NCI-H2227 (cell line): ENCODE results near the gene OLA1.

Experiments used
- DNase-seq: peaks from one replicate; lab custom pipeline; 2025; ENCODE audit not compliant: unreplicated experiment; lab: John Stamatoyannopoulos, UW

OLA1 gene

DNA sequence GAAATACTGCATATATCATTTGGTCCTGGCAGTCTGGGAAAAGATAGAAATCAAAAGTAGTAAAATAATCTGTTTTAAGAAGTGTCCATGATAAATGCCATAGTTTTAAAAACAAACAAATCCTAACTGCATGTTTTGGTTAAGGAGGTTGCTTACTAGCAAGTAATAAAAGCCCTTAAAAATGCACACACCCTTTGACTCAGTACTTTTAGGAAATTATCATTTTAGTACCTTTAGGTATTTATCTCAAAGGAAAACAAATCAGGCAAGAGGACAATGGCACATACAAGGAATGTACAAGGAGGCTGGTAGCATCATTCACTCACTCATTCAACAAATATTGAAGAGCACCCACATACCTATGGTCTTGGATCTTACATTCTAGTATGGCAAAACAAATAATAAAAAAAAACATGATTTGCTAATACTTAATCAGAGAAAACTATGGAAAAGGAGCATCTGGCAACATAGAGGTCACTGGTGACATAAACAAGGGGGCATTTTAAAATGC lies 67.6 kb downstream of the OLA1 start:
- no peak for DNase-seq

- peak; percentile 78 for DNase-seq
These were observed 68.1 kb downstream of the OLA1 start for GRCh38 chr2:174180165-174180724.

DNA sequence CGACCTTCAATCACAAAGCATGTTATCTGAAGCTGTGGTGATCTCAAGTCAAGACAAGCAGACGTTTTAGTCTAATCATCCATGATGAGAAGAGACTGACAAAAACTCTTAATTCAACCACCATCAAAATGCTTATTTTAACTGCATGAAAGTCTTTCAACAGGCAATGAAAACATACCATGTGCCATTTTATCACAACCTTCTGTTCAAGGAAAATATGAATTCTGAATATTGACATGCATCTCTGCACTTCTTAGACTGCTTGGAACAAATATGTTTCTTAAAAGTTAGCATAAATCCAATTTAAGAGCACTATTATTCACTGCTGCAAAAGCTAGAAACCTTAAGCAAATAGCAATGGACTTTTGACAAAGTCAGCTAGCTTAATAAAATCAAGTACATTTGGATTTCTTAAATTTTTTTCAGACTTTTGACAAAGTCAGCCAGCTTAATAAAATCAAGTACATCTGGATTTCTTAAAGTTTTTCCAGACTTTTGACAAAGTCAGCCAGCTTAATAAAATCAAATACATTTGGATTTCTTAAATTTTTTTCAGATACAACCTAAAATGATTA lies 70.9 kb downstream of the OLA1 start:
- DNase-seq: no peak

- DNase-seq: peak; percentile 77
These were observed 71.4 kb downstream of the OLA1 start for GRCh38 chr2:174176898-174177297.

- DNase-seq: no peak
These were observed 73.6 kb downstream of the OLA1 start for GRCh38 chr2:174174741-174175140.

- no peak for DNase-seq
These were observed 75.5 kb downstream of the OLA1 start for GRCh38 chr2:174172802-174173355.

DNA sequence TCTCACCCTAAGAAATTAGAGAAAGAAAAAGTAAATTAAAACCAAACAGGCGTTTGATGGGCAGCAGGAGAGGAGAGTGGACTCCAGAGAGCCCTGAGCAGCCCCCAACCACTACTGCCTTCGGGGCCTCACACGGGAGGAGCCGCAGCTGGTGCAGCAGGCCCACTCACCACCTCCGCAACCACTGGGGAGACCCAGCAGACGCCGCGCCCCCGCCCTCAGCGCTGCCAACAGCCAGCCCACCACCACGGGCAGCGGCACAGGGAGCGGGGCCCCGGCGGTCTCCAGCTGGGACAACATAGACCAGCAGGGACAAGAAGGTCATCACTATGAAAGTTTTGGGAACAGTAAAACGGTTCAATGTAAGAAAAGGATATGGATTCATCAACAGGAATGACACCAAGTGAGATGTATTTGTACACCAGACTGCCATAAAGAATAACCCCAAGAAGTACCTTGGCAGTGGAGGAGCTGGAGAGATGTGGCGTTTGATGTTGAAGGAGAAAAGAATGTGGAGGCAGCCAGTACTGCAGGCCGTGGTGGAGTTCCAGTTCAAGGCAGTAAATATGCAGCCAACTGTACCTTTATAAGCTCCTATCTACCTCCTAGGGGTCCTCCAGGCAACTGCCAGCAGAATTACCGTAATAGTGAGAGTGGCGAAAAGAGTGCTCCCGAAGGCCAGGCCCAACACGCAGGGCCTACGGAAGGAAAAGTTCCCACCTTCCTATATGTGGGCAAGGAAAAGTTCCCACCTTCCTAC lies 76.5 kb downstream of the OLA1 start:
- DNase-seq: no peak

DNA sequence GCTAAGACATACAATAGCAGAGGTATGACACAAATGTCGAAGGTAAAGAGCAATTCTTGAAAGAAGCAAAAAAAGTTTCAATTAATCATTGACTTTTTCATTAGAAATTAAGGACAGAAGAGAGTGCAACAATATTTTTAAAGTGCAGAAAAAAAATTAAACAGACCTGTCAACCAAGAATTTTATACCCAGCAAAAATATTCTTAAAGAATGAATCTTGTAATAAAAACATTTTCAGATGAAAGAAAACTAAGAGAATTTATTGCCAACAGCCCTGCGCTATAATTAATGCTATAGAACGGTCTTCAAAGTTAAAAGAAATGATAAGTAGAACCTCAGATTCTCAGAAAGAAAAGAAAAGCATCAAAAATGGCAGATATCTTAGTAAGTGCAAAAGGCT lies 79.0 kb downstream of the OLA1 start:
- no peak for DNase-seq

DNA sequence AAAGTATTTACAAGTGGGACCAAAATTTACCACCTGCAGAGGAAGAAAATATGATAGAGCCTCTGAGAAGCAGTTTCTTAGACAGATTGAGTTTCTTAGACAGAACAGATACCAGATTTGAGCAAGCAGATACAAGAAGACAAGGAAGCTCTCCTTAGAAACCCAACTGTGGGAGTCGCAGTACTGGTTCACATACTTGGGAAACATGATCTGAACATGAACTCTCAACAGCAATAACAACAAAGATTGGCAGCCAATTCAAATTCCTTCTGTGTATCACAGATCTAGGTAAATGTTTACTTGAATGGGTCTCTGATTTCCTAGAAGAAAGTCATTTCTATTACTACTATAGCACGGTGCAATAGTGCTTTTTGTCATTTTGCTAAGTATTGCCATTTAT lies 82.1 kb downstream of the OLA1 start:
- no peak for DNase-seq

DNA sequence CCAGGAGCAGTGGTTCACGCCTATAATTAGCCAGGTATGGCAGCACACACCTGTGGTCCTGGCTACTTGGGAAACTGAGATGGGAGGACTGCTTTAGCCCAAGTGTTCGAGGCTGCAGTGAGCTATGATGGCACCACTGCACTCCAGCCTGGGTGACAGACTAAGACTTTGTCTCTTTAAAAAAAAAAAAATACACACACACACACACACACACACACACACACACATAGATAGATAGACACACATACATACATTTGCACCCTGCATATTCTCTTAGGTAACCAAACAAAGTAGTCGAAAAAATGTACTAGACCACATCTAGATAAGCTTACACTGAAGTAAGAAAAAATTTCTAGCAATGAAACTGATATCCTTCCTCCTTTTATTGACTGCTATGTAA lies 86.8 kb downstream of the OLA1 start:
- no peak for DNase-seq

GRCh38 chr2:174158003-174158402 lies 90.3 kb downstream of the OLA1 start:
- DNase-seq: peak; percentile 74

DNA sequence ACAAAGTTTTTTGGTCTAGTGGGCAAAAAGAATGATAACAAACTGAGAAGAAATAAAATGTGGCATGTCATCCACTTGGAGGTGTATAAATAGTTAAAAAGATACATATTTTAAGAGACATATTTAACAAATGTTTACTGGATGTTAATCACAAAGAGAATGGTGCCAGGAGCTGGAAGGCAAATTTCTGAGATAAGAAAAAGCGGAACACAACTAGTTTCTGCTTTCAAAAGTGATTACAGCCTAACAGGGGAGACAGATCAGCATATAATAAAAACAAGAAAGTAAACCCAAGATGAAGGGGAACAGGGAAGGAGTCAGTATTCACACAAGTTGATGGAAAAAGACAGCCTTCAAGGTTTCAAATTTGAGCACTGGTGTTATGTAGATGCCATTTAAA lies 91.3 kb downstream of the OLA1 start:
- DNase-seq: no peak

DNA sequence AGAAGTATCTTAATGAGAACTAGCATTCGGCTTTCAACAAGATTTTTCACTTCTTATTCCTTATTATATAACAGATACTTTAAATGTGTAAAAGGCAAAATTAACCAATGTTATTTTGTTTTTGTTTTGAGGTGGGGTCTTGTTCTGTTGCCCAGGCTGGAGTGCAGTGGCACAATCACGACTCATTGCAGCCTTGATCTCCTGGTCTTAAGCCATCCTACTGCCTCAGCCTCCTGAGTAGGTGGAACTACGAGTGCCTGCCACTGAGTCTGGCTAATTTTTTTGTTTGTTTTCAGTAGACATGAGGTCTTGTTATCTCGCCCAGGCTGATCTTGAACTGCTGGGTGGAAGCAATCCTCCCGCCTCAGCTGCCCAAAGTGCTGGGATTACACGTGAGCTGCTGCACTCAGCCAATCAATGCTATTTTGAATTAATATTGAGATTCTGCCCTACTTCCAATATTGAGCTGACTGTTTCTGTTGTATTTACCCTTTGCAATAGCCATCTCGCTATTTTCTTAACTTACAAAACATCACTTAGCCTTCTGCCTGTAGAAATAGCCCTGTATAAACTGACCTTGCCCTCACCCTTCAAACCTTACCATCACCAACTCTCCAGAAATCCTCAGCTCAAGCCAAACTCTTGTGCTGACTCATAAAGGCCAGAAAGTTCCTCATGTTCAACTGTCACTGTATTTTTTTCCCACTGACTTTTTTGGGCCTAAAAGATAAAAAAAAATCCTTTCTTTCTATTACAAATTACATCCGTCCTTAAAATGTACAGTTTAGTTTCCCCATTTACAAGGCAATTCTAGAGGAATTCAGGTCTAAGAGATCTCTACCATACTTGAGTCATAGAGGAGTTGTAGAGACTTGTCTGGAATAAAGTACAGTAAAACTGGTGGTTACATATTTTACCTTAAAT lies 94.3 kb downstream of the OLA1 start:
- DNase-seq: no peak

DNA sequence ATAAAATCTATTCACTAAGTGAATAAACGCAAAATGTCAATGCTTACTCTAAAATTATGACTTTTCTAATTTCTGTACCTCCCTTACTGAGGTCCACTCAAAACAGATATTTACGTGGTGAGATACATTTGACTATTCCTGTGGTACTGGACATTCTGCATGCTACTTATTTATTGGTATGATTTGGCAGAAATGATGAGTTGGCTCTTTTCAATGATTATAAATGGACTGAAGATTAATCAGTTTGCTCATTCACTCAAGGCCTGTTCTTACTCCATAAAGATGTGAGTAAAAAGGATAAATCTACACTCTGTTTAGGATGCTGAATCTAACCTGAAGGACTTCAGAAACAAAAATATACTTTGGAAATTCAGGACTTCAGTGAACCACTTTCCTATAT lies 98.8 kb downstream of the OLA1 start:
- no peak for DNase-seq

GRCh38 chr2:174148833-174149232 lies 99.5 kb downstream of the OLA1 start:
- DNase-seq: no peak

DNA sequence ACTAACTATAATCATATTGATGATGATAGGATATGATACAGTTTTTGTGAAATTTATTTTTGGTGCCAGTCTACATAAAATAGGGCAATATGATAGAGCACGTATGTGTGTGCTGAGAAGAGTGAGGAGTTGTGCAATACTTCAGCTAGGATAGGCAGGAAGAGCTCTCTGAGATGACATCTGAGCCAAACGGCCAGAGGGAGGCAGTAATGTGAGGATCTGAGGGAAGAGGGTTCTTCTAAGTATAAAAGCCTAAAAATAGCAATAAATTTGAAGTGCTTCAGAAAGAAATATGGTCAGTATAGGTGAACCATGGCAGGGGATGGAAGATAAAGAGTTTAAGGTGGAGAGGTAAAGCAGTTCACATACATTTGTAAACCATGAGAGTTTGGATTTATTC lies 102.5 kb downstream of the OLA1 start:
- DNase-seq: peak; percentile 18

GRCh38 chr2:174142290-174142689 lies 106.0 kb downstream of the OLA1 start:
- peak; percentile 65 for DNase-seq

DNA sequence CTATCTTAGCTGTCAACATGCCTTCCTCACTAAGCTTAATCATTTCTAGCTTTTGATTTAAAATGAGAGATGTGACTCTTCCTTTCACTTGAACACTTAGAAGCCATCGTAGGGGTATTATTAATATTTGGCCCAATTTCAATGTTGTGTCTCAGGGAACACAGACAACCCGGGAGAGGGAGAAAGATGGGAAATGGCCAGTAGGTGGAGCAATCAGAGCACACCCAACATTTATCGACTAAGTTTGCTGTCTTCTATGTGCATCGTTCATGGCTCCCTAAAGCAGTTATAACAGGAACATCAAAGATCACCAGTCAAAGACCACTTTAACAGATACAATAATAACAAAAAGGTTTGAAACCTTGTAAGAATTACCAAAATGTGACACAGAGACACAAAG lies 110.2 kb downstream of the OLA1 start:
- DNase-seq: no peak

- DNase-seq: no peak
These were observed 112.4 kb downstream of the OLA1 start for GRCh38 chr2:174135981-174136380.

DNA sequence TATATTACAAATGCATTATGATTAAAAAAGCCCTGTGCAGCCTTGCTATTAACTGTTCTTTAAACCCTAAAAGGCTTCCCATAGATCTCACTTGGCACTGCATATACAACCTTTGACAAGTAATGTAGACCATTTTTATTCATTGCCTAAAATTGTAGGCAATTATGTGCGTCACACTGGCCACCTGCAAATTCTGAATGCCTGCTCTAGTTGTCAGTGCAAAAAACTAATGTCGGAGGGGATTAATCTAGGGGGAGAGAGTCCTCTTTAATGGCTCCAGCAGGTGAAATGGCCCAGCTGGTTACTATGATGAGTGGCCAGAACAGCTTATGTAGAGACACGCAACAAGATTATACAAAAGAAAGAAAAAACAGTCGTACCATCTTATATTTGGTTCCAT lies 123.2 kb downstream of the OLA1 start:
- peak; percentile 90 for DNase-seq

DNA sequence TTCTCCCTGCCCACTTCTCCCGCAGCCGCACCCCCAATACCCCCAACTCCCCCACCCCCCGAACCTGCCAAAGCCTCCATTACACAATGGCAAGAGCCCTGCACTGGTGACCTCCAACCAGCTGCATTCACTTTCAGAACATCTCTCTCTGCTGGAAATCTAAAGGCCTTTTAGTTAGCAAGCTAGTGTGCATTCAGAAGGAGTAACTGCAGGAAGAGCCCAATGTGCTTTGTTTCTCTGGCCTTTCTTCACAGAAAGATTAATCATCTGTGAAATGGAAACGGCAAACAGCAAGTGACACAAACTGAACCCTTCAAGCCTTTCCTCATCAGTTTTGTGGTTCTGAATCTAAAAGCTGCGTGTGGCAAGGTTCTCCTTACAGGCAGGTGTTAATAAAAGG lies 124.2 kb downstream of the OLA1 start:
- DNase-seq: peak; percentile 86
